ENCODE results near the gene SSUH2. TPM values are rescaled to one million over a fixed set of nuclear protein-coding genes. Genes with fewer than 3 reads are reported as not detected.

Gene SSUH2
- total and polyA plus RNA-seq, 9 of the 15 experiments (the other 6 are each of a cell fraction or from before 2014, with no cell fraction given) = 0.04 to 0.17 (median 0.04) TPM; not detected in 6

- TF ChIP-seq POLR2B (IDR thresholded peaks at IDR 0.05; ENCODE audit: low read depth, partially characterized antibody) (no peak), CBFA2T3 (IDR thresholded peaks at IDR 0.05) (peak; percentile 54; the same call in 1 of the 2 replicates)
These were observed 7.9 kb upstream of the SSUH2 start (continued) for GRCh38 chr3:8652324-8652987.

- CTCF ChIA-PET (ENCODE audit: low intra/inter-chr PET ratio) = no interaction called here
- Histone ChIP-seq H3K36me3 (ENCODE audit: control insufficient read depth, insufficient read depth, low read length) (no peaks in the 10 kb centered on the region), H3K79me2 (ENCODE audit: control insufficient read depth, insufficient read depth, low read length) (no peaks in the 10 kb centered on the region), H3K4me3 (no peak overlapping the region), H3K9me3 (replicated peaks; ENCODE audit: control insufficient read depth, insufficient read depth, low read depth, low read length) (no peaks in the 10 kb centered on the region), H2AFZ (ENCODE audit: low read depth, low read length) (no peak overlapping the region), H3K4me2 (ENCODE audit: insufficient read depth, low read length) (no peak overlapping the region), H3K9me1 (ENCODE audit: control insufficient read depth, insufficient read depth, low read length) (no peaks in the 10 kb centered on the region), H3K9ac (ENCODE audit: insufficient read depth in 1 of 2, low read depth in 2 of 2, low read length in 2 of 2) (no peak overlapping the region), H4K20me1 (replicated peaks; ENCODE audit: control insufficient read depth, insufficient read depth, low read length) (0 out of 2 replicates have a peak, but pooled peaks cover 7% of the 10 kb centered on the region), H3K4me1 (replicated peaks in 1 of 2; ENCODE audit: control insufficient read depth in 2 of 2, insufficient read depth in 2 of 2, low read length in 2 of 2) (no peaks in the 10 kb centered on the region), H3K27ac (ENCODE audit: extremely low read depth, low read depth, low read length) (no peak overlapping the region), H3K27me3 (ENCODE audit: control insufficient read depth in 2 of 2, insufficient read depth in 2 of 2, low read length in 2 of 2) (peaks cover 8 to 65% of the 10 kb centered on the region in 2 experiments)
- in situ Hi-C loops (cut with MboI) (no loop called here), intact Hi-C loops (cut with micrococcal nuclease) (no loop called here)
- WGBS (ENCODE audit: insufficient coverage, low coverage, missing lambda C conversion rate) = under 1% methylated on average over 12 of the region's 12 CpGs
- no TSS peak for BruUV-seq (replicated peaks)
- TF ChIP-seq, protein P1, sequence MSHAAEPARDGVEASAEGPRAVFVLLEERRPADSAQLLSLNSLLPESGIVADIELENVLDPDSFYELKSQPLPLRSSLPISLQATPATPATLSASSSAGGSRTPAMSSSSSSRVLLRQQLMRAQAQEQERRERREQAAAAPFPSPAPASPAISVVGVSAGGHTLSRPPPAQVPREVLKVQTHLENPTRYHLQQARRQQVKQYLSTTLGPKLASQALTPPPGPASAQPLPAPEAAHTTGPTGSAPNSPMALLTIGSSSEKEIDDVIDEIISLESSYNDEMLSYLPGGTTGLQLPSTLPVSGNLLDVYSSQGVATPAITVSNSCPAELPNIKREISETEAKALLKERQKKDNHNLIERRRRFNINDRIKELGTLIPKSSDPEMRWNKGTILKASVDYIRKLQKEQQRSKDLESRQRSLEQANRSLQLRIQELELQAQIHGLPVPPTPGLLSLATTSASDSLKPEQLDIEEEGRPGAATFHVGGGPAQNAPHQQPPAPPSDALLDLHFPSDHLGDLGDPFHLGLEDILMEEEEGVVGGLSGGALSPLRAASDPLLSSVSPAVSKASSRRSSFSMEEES (CRISPR knock-in tag; IDR thresholded peaks at IDR 0.05) = peak; percentile 31
- TF ChIP-seq ZBED1 (IDR thresholded peaks at IDR 0.05) (no peak), ZNF79 (CRISPR knock-in tag; IDR thresholded peaks at IDR 0.05; ENCODE audit: low read depth) (no peak), RHOXF2B (CRISPR knock-in tag; conservative IDR thresholded peaks at IDR 0.05) (no peak), ZFP1 (CRISPR knock-in tag; IDR thresholded peaks at IDR 0.05) (no peak), SP2 (IDR thresholded peaks at IDR 0.05; ENCODE audit: extremely low read depth, low read depth, low read length, poor library complexity, severe bottlenecking) (no peak)
- TF ChIP-seq, protein P2, sequence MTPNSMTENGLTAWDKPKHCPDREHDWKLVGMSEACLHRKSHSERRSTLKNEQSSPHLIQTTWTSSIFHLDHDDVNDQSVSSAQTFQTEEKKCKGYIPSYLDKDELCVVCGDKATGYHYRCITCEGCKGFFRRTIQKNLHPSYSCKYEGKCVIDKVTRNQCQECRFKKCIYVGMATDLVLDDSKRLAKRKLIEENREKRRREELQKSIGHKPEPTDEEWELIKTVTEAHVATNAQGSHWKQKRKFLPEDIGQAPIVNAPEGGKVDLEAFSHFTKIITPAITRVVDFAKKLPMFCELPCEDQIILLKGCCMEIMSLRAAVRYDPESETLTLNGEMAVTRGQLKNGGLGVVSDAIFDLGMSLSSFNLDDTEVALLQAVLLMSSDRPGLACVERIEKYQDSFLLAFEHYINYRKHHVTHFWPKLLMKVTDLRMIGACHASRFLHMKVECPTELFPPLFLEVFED (CRISPR knock-in tag; conservative IDR thresholded peaks at IDR 0.05) = 0 out of 2 replicates have a peak, but pooled peaks have one; percentile 4
- DNase-seq (ENCODE audit: extremely low read depth in 1 of 4, low spot score in 3 of 4) = no peak
- no peak for ATAC-seq
- POLR2A ChIA-PET = interaction anchor here (0.6 kb wide), 1 partner anchor 108 kb away, joined by 3 read pairs; no protein-coding TSS in a partner anchor
- FAIRE-seq = no peak
These were observed 7.1 kb upstream of the SSUH2 start for GRCh38 chr3:8651418-8652323.

Measured in K562 (cell line).